H9 (cell line): Measurements from ENCODE around the gene PADI6. TPM values are rescaled to one million over a fixed set of nuclear protein-coding genes. Genes with fewer than 3 reads are reported as not detected.

ENCODE experiments used
- DNase-seq: peaks from one replicate; pipeline ENCODE4 v3.0.0-alpha.2; 2017
- H2AFZ ChIP-seq: one replicate; pipeline ENCODE4 v1.6.1; 2013; ENCODE audit warnings: mild to moderate bottlenecking, low read length, control low read depth, moderate library complexity
- H2AK5ac ChIP-seq: 2 replicates; pipeline ENCODE4 v1.6.1; 2013; ENCODE audit warnings: low read length, control low read depth, mixed read lengths; ENCODE audit not compliant: insufficient read length
- H2BK120ac ChIP-seq: one replicate; pipeline ENCODE4 v1.6.1; 2013; ENCODE audit warnings: low read depth, mild to moderate bottlenecking, low read length, control low read depth, inconsistent platforms; ENCODE audit not compliant: poor library complexity, severe bottlenecking
- H2BK12ac ChIP-seq: 2 replicates; pipeline ENCODE4 v1.6.1; 2013; ENCODE audit warnings: low read length, control low read depth, mixed read lengths, low read depth; ENCODE audit not compliant: insufficient read length
- H2BK15ac ChIP-seq: 2 replicates; pipeline ENCODE4 v1.6.1; 2013; ENCODE audit warnings: low read depth, low read length, control low read depth
- H2BK20ac ChIP-seq: one replicate; pipeline ENCODE4 v1.6.1; 2013; ENCODE audit warnings: low read depth, mild to moderate bottlenecking, low read length, control low read depth, inconsistent platforms; ENCODE audit not compliant: poor library complexity, severe bottlenecking
- H2BK5ac ChIP-seq: 2 replicates; pipeline ENCODE4 v1.6.1; 2013; ENCODE audit warnings: low read length, control low read depth, mixed read lengths; ENCODE audit not compliant: insufficient read length
- H3K14ac ChIP-seq: 2 replicates; pipeline ENCODE4 v1.6.1; 2013; ENCODE audit warnings: low read length, control low read depth; ENCODE audit not compliant: insufficient read depth
- H3K18ac ChIP-seq: 2 replicates; pipeline ENCODE4 v1.6.1; 2013; ENCODE audit warnings: low read depth, mild to moderate bottlenecking, mixed read lengths, low read length, control low read depth; ENCODE audit not compliant: insufficient read length
- H3K23ac ChIP-seq: 2 replicates; pipeline ENCODE4 v1.6.1; 2013; ENCODE audit warnings: low read length, control low read depth, mixed read lengths, low read depth; ENCODE audit not compliant: insufficient read length
- H3K23me2 ChIP-seq: 2 replicates; pipeline ENCODE4 v1.6.1; 2013; ENCODE audit warnings: low read depth, mild to moderate bottlenecking, mixed read lengths, low read length, control low read depth; ENCODE audit not compliant: insufficient read length, poor library complexity, severe bottlenecking
- H3K27ac ChIP-seq: 2 replicates; pipeline ENCODE4 v1.5.1; 2013; ENCODE audit warnings: low read length, control low read depth, mixed read lengths, low read depth; ENCODE audit not compliant: insufficient read length
- H3K27me3 ChIP-seq: 2 replicates; pipeline ENCODE4 v1.6.1; 2013; ENCODE audit warnings: low read length, control low read depth, inconsistent platforms; ENCODE audit not compliant: insufficient read depth
- H3K4ac ChIP-seq: 2 replicates; pipeline ENCODE4 v1.6.1; 2013; ENCODE audit warnings: low read depth, mild to moderate bottlenecking, control low read depth, inconsistent platforms, low read length, moderate library complexity
- H3K4me1 ChIP-seq: 2 replicates; pipeline ENCODE4 v1.6.1; 2013; ENCODE audit warnings: low read length, control low read depth, inconsistent platforms; ENCODE audit not compliant: insufficient read depth
- H3K4me2 ChIP-seq: 2 replicates; pipeline ENCODE4 v1.6.1; 2013; ENCODE audit warnings: low read length, control low read depth, mixed read lengths; ENCODE audit not compliant: insufficient read length, insufficient read depth
- H3K56ac ChIP-seq: 2 replicates; pipeline ENCODE4 v1.6.1; 2013; ENCODE audit warnings: low read depth, mild to moderate bottlenecking, mixed read lengths, low read length, control low read depth; ENCODE audit not compliant: insufficient read length
- H3K79me1 ChIP-seq: 2 replicates; pipeline ENCODE4 v1.6.1; 2013; ENCODE audit warnings: low read depth, mild to moderate bottlenecking, moderate library complexity, low read length, control low read depth, inconsistent platforms; ENCODE audit not compliant: insufficient read depth, poor library complexity, severe bottlenecking
- H3K79me2 ChIP-seq: 2 replicates; pipeline ENCODE4 v1.6.1; 2013; ENCODE audit warnings: low read length, control low read depth, inconsistent platforms; ENCODE audit not compliant: insufficient read depth
- H3K9ac ChIP-seq: 2 replicates; pipeline ENCODE4 v1.6.1; 2013; ENCODE audit warnings: low read length, control low read depth, mixed read lengths; ENCODE audit not compliant: insufficient read length; ENCODE audit errors: extremely low read depth
- H3K9me3 ChIP-seq: one replicate; pipeline ENCODE4 v1.6.1; 2013; ENCODE audit warnings: low read depth, low read length, inconsistent platforms; ENCODE audit not compliant: control insufficient read depth
- H3T11ph ChIP-seq: one replicate; pipeline ENCODE4 v1.6.1; 2013; ENCODE audit warnings: mild to moderate bottlenecking, low read length, control low read depth, inconsistent platforms
- H4K20me1 ChIP-seq: one replicate; pipeline ENCODE4 v1.6.1; 2013; ENCODE audit not compliant: control insufficient read depth, insufficient read length, insufficient read depth
- H4K5ac ChIP-seq: 2 replicates; pipeline ENCODE4 v1.6.1; 2013; ENCODE audit warnings: low read depth, mild to moderate bottlenecking, mixed read lengths, low read length, control low read depth; ENCODE audit not compliant: insufficient read length
- H4K8ac ChIP-seq: replicated peaks from 2 replicates; pipeline ENCODE4 v1.6.1; 2013; ENCODE audit warnings: low read length, control low read depth, mixed read lengths, low read depth; ENCODE audit not compliant: insufficient read length
- H4K91ac ChIP-seq: 2 replicates; pipeline ENCODE4 v1.6.1; 2013; ENCODE audit warnings: low read depth, mild to moderate bottlenecking, moderate library complexity, mixed read lengths, low read length, control low read depth; ENCODE audit not compliant: insufficient read length
- H3K27ac Mint-ChIP-seq, 3 experiments: 2 replicates in 2 of 3; 3 replicates in 1 of 3; pipeline ENCODE4 v1.8.0; 2020 to 2021; ENCODE audit warnings: mixed read lengths in 3 of 3, mild to moderate bottlenecking in 1 of 3, moderate library complexity in 1 of 3
- H3K27me3 Mint-ChIP-seq: 2 replicates; pipeline ENCODE4 v1.8.0; 2021; ENCODE audit warnings: low read depth, mild to moderate bottlenecking, moderate library complexity, mixed read lengths
- H3K36me3 Mint-ChIP-seq, 3 experiments: 2 replicates in 2 of 3; 3 replicates in 1 of 3; pipeline ENCODE4 v1.8.0; 2020 to 2021; ENCODE audit warnings: low read depth in 3 of 3, mixed read lengths in 3 of 3; ENCODE audit not compliant: insufficient read depth in 1 of 3
- H3K4me1 Mint-ChIP-seq, 2 experiments: 2 replicates each; pipeline ENCODE4 v1.8.0; 2020; ENCODE audit warnings: mixed read lengths in 2 of 2
- H3K4me3 Mint-ChIP-seq, 2 experiments: 2 replicates in 1 of 2; 3 replicates in 1 of 2; pipeline ENCODE4 v1.8.0; 2020 to 2021; ENCODE audit warnings: mild to moderate bottlenecking in 2 of 2, mixed read lengths in 2 of 2, moderate library complexity in 1 of 2
- H3K9me3 Mint-ChIP-seq, 2 experiments: 2 replicates in 1 of 2; 3 replicates in 1 of 2; pipeline ENCODE4 v1.8.0; 2020; ENCODE audit warnings: mild to moderate bottlenecking in 2 of 2, mixed read lengths in 2 of 2, moderate library complexity in 1 of 2
- WGBS: extraction: QIAGEN DNeasy Blood & Tissue Kit; methylation state at CpG from one replicate; pipeline ENCODE4 v1.1.7; 2013; ENCODE audit warnings: missing lambda C conversion rate, low lambda C conversion rate, mixed read lengths; ENCODE audit not compliant: insufficient read length; ENCODE audit errors: extremely low coverage; 5-methylcytosine and 5-hydroxymethylcytosine counted together
- total RNA-seq: library from RNA; stranded (reverse); gene quantifications from 2 replicates; pipeline ENCODE4 v1.2.1, GENCODE V29; 2021
- TF ChIP-seq, protein P1 (sequence below): fragments of 200-600 bp; sonication (generic); conservative IDR thresholded peaks from 3 replicates; pipeline ENCODE4 v1.8.0; 2021; ENCODE audit warnings: antibody characterized with exemption, mild to moderate bottlenecking

Gene PADI6
- total RNA-seq, 1 experiment from 2014 or later, result not detected

DNA sequence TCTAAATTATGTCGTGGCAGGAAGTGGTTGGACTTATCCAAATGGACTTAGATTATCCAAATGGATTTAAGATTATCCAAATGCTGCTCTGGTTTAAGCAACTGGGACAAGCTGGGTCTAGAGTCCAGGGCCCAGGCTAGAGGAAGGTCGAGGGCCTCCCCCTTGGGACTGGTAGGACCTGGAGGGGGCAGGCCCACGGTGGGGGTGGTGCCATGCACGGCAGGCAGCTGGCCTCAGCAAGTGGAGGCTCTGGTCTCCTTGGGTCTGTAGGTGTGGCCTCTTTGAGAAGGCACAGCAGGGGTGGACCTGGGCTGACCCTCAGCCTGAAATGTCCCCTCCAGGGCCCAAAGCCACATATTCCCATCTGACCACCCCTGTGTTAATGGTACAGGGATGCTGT, 29.8 kb downstream of the PADI6 start:
- WGBS, result no CpG with 5 or more reads among the region's 4 CpGs
- Histone ChIP-seq H3T11ph (no peak overlapping the region), H3K23ac (no peak overlapping the region), H4K8ac (no peak overlapping the region), H4K91ac (no peak overlapping the region), H3K56ac (no peak overlapping the region), H3K23me2 (no peaks in the 10 kb centered on the region), H3K27ac (no peak overlapping the region), H3K9ac (no peak overlapping the region), H3K4me2 (no peak overlapping the region), H2BK15ac (no peak overlapping the region), H3K4me1 (no peaks in the 10 kb centered on the region), H2AK5ac (no peak overlapping the region), H2BK20ac (no peak overlapping the region), H3K18ac (no peak overlapping the region), H3K79me2 (no peaks in the 10 kb centered on the region), H3K27me3 (no peaks in the 10 kb centered on the region), H2AFZ (no peak overlapping the region), H4K20me1 (no peaks in the 10 kb centered on the region), H2BK5ac (no peak overlapping the region), H3K9me3 (no peaks in the 10 kb centered on the region), H3K4ac (no peak overlapping the region), H3K14ac (no peak overlapping the region), H2BK120ac (no peak overlapping the region), H2BK12ac (no peak overlapping the region), H4K5ac (no peak overlapping the region), H3K79me1 (no peaks in the 10 kb centered on the region)
- DNase-seq, result no peak
- H3K36me3 Mint-ChIP-seq, result peaks cover 0 to 15% (median 6%) of the 10 kb centered on the region in 3 experiments; a peak in 5 of 7 replicates
- H3K27ac Mint-ChIP-seq, result no peak overlapping the region
- H3K27me3 Mint-ChIP-seq, result peaks cover 4% of the 10 kb centered on the region
- TF ChIP-seq, protein P1, sequence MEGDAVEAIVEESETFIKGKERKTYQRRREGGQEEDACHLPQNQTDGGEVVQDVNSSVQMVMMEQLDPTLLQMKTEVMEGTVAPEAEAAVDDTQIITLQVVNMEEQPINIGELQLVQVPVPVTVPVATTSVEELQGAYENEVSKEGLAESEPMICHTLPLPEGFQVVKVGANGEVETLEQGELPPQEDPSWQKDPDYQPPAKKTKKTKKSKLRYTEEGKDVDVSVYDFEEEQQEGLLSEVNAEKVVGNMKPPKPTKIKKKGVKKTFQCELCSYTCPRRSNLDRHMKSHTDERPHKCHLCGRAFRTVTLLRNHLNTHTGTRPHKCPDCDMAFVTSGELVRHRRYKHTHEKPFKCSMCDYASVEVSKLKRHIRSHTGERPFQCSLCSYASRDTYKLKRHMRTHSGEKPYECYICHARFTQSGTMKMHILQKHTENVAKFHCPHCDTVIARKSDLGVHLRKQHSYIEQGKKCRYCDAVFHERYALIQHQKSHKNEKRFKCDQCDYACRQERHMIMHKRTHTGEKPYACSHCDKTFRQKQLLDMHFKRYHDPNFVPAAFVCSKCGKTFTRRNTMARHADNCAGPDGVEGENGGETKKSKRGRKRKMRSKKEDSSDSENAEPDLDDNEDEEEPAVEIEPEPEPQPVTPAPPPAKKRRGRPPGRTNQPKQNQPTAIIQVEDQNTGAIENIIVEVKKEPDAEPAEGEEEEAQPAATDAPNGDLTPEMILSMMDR, result no peak
- no peaks in the 10 kb centered on the region for H3K9me3 Mint-ChIP-seq
- H3K4me1 Mint-ChIP-seq, result peaks cover 26 to 35% of the 10 kb centered on the region in 2 experiments
- H3K4me3 Mint-ChIP-seq, result no peak overlapping the region
